Measurements from ENCODE around the gene APOF.

The APOF gene

DNA sequence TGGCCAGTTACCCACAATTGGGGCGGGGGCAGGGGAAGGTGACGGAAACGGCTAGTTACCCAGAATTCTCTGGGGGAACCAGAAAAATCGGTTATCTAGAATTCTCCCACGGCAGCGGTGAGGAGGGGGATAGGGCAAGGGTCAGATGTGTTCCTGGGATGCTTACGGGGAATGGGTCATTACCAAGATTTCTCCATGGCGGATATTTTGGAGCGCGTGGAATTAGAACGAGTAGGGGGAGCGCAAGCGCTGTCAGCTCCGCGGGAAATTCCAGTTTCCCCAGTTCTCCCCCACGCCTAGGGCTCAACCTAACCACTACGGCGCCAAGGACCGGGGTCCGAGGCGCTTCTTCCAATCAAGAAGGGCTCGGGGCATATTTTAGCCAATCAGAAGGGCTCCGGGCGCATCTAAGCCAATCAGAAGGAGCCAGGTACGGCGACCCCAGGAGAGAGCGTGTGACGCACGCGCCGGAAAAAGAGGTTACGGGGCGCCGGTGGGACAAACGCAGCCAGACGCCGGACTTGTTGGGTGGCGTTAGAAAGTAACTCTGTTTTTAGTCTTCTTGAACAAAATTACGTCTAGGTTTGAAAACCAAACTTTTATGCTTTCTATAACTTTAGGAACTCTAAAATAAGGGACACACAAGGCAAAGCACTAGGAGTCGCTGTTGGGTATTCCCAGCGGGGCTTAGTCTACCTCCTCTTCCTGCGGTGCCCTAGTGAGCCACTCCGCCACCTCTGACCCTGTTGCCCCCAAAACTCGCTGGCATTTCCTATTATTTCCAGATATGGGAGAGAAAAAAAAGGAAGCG is 28.8 kb downstream of the APOF start, which contains the start of gene PAN2:
PAN2 (minus strand) TSS at position 322 of the 811 bp plus-strand sequence. CDS start 906 bp downstream, outside the sequence.
- Histone ChIP-seq H3K36me3 (no peaks in the 10 kb centered on the region), H3K27me3 (no peaks in the 10 kb centered on the region), H3K9me3 (no peaks in the 10 kb centered on the region), H3K4me1 (peaks cover 0 to 17% (median 10%) of the 10 kb centered on the region in 4 donors), H3K27ac (peak within 1 kb of the TSS; percentile 92 to 97), H3K4me3 (peak within 1 kb of the TSS; percentile 60 to 76)
- intact Hi-C loops (cut with DNase I; ENCODE audit: low total_unique reads): no loop called here
- DNase-seq: peak; percentile 96 to 97
- TF ChIP-seq CTCF (IDR thresholded peaks at IDR 0.05): peak; percentile 46 to 53

DNA sequence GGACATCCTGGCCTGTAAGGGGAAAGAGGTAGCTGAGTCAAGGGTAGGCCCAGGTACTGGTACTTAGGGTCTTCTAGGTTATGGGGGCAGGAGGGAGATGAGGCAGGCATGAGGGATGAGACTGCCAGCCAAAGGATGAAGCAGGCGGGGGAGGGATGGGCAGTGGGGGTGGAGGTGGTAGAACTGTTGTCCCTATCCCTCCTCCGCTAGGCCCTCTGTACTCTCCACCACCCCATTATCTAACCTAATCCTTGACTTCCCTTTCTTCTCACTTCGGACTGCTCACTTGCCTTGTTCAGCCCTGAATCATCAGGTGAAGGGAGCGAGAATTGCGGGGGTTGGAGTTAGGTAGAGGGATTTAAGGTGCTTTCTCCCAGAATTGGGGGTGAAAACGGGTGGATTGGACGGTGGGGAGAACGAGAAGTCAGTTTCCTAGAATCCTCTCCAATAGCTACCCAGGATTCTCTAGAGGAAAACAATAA is 29.4 kb downstream of the APOF start:
- intact Hi-C loops (cut with DNase I; ENCODE audit: low total_unique reads): no loop called here

DNA sequence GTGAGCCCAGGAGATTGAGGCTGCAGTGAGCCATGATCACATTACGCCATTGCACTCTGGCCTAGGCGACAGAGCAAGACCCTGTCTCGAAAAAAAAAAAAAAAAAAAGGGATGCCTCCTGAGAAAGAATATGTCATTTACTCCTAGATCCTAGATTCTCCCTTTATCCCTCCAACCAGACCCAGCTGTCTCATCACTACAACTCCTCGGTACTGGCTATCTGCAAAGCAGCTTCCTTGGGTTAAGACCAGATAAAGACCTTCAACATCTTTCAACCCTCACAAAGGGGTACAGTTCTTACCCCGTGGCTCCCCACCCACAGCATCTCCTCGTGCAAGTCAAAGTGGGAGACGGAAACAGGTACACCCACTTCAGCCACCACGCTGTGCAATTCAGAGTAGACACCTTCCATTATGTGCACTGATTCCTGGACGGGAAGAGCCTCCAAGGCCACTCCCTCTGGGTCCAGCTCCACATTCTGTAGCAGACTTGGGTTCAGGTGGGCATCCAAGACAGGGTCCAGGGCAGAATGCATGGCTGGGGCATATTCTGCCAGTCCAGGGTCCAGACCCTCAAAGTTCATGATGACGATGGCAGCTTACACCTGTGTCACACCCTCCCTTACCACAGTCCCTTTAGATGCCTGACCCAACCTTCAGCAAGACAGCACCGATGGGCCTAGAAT is 30.0 kb downstream of the APOF start:
- Histone ChIP-seq H3K4me3 (peak overlapping the region; percentile 60 to 76), H3K9me3 (no peaks in the 10 kb centered on the region), H3K27ac (peak overlapping the region; percentile 92 to 97), H3K27me3 (no peaks in the 10 kb centered on the region), H3K4me1 (peaks cover 0 to 17% (median 10%) of the 10 kb centered on the region in 4 donors), H3K36me3 (peaks cover 0 to 12% (median 8%) of the 10 kb centered on the region in 3 donors)
- DNase-seq: no peak
- no peak for TF ChIP-seq CTCF (IDR thresholded peaks at IDR 0.05)
- intact Hi-C loops (cut with DNase I; ENCODE audit: low total_unique reads): no loop called here

More for the DNA sequence above, 29.4 kb downstream of the APOF start:
- no peak for DNase-seq
- Histone ChIP-seq H3K27ac (peak overlapping the region; percentile 92 to 97), H3K4me3 (peak overlapping the region; percentile 60 to 76), H3K4me1 (peaks cover 0 to 17% (median 10%) of the 10 kb centered on the region in 4 donors), H3K9me3 (no peaks in the 10 kb centered on the region), H3K27me3 (no peaks in the 10 kb centered on the region), H3K36me3 (peaks cover 0 to 6% (median 2%) of the 10 kb centered on the region in 3 donors)
- no peak for TF ChIP-seq CTCF (IDR thresholded peaks at IDR 0.05)

GRCh38 chr12:56330936-56331490 is 31.6 kb downstream of the APOF start:
- intact Hi-C loops (cut with DNase I; ENCODE audit: low total_unique reads): no loop called here

More at GRCh38 chr12:56330936-56331490, 31.6 kb downstream of the APOF start:
- H3K27me3 ChIP-seq: no peaks in the 10 kb centered on the region
- H3K9me3 ChIP-seq: no peaks in the 10 kb centered on the region
- H3K4me1 ChIP-seq: peaks cover 0 to 17% (median 10%) of the 10 kb centered on the region in 4 donors
- peaks cover 7 to 29% (median 23%) of the 10 kb centered on the region in 3 donors for H3K36me3 ChIP-seq
- no peak overlapping the region for H3K27ac ChIP-seq
- DNase-seq: no peak
- TF ChIP-seq CTCF (IDR thresholded peaks at IDR 0.05): no peak
- H3K4me3 ChIP-seq: no peak overlapping the region

All from tibial artery (tissue), 4 donors.